DOHH2 (cell line): Measurements from ENCODE around the gene CYP4V2.

Source experiments
- CTCF ChIP-seq: fragments of 200-600 bp; sonication (generic); IDR thresholded peaks from one replicate; pipeline ENCODE4 v1.5.1; 2014; ENCODE audit warnings: antibody characterized with exemption, mild to moderate bottlenecking, low read depth, low read length; ENCODE audit not compliant: poor library complexity, severe bottlenecking
- EZH2phosphoT487 ChIP-seq: fragments of 200-600 bp; sonication (generic); IDR thresholded peaks from 2 replicates; pipeline ENCODE4 v1.6.1; 2017; ENCODE audit warnings: borderline replicate concordance, mild to moderate bottlenecking, antibody characterized with exemption, low read length, moderate library complexity, mixed read lengths

GRCh38 chr4:186196063-186196462 lies 4.7 kb downstream of the CYP4V2 start:
- TF ChIP-seq CTCF: no peak
- no peak for TF ChIP-seq EZH2phosphoT487
